HG02610 (cell line): Measurements from ENCODE around the gene BSG.
"Not testable (repeated sequence)": the region's sequence is repeated elsewhere in the genome, so short reads cannot be mapped to it uniquely, and the experiment has no call there.

Experiments used
- ATAC-seq: cut with Tn5 transposase; IDR thresholded peaks from one replicate; pipeline ENCODE4 v1.9.1; 2021; ENCODE audit warnings: mild to moderate bottlenecking, moderate library complexity; ENCODE audit not compliant: unreplicated experiment

BSG gene

GRCh38 chr19:585146-585545 is 12.8 kb downstream of the BSG start:
- ATAC-seq = not testable (repeated sequence)

- ATAC-seq = no peak
Observed at GRCh38 chr19:585551-586110, 13.2 kb downstream of the BSG start.

GRCh38 chr19:588093-588740 is 15.8 kb downstream of the BSG start:
- no peak for ATAC-seq

GRCh38 chr19:588741-589692 is 16.6 kb downstream of the BSG start:
- ATAC-seq = no peak

- ATAC-seq = no peak
Observed at GRCh38 chr19:589693-590395, 17.4 kb downstream of the BSG start, which contains the start of gene HCN2. TSS of gene HCN2 (plus strand) at chr19:589881. CDS start at chr19:589946, 65 bp downstream.

- ATAC-seq = no peak
Observed at GRCh38 chr19:590396-590745, 18.0 kb downstream of the BSG start.

GRCh38 chr19:590750-591098 is 18.3 kb downstream of the BSG start:
- ATAC-seq = no peak

- ATAC-seq = no peak
Observed at GRCh38 chr19:591099-591958, 18.9 kb downstream of the BSG start.

- ATAC-seq = no peak
Observed at GRCh38 chr19:592101-592500, 19.7 kb downstream of the BSG start.

- ATAC-seq = no peak
Observed at GRCh38 chr19:593055-593454, 20.7 kb downstream of the BSG start.

GRCh38 chr19:593505-593904 is 21.1 kb downstream of the BSG start:
- no peak for ATAC-seq

- no peak for ATAC-seq
Observed at GRCh38 chr19:594265-594870, 22.0 kb downstream of the BSG start.

GRCh38 chr19:595326-596262 is 23.2 kb downstream of the BSG start:
- no peak for ATAC-seq

GRCh38 chr19:596263-596655 is 23.9 kb downstream of the BSG start:
- ATAC-seq = no peak

- no peak for ATAC-seq
Observed at GRCh38 chr19:597406-598315, 25.3 kb downstream of the BSG start.

- no peak for ATAC-seq
Observed at GRCh38 chr19:601310-601709, 28.9 kb downstream of the BSG start.

GRCh38 chr19:601790-602189 is 29.4 kb downstream of the BSG start:
- ATAC-seq = no peak
